Neuronal stem cell (in vitro differentiated cells): ENCODE results near the gene SPACA9. TPM values are rescaled to one million over a fixed set of nuclear protein-coding genes. Genes with fewer than 3 reads are reported as not detected.
A peak's percentile ranks its signal among the peaks of the same experiment; 100 is the strongest.

Source experiments
- DNase-seq: peaks from one replicate; pipeline ENCODE4 v3.0.0-alpha.2; 2013; ENCODE audit warnings: low spot score
- H2AFZ ChIP-seq: one replicate; pipeline ENCODE4 v1.6.1; 2013; ENCODE audit warnings: mild to moderate bottlenecking, low read length, inconsistent platforms
- H2AK5ac ChIP-seq: 2 replicates; pipeline ENCODE4 v1.6.1; 2013; ENCODE audit warnings: low read depth, mild to moderate bottlenecking, inconsistent platforms, low read length, moderate library complexity, mixed read lengths
- H2BK120ac ChIP-seq: 2 replicates; pipeline ENCODE4 v1.6.1; 2013; ENCODE audit warnings: low read depth, mild to moderate bottlenecking, inconsistent platforms, low read length, moderate library complexity, mixed read lengths
- H2BK12ac ChIP-seq: one replicate; pipeline ENCODE4 v1.6.1; 2013; ENCODE audit warnings: low read length, inconsistent platforms
- H2BK15ac ChIP-seq: 2 replicates; pipeline ENCODE4 v1.6.1; 2013; ENCODE audit warnings: mild to moderate bottlenecking, low read length, inconsistent platforms, mixed read lengths
- H2BK5ac ChIP-seq: one replicate; pipeline ENCODE4 v1.6.1; 2013; ENCODE audit warnings: inconsistent platforms, mild to moderate bottlenecking, low read length, moderate library complexity
- H3K14ac ChIP-seq: one replicate; pipeline ENCODE4 v1.6.1; 2013; ENCODE audit warnings: low read length, inconsistent platforms
- H3K18ac ChIP-seq: 2 replicates; pipeline ENCODE4 v1.6.1; 2013; ENCODE audit warnings: low read length, inconsistent platforms
- H3K23ac ChIP-seq: 2 replicates; pipeline ENCODE4 v1.6.1; 2013; ENCODE audit warnings: low read depth, mild to moderate bottlenecking, mixed read lengths, low read length, inconsistent platforms; ENCODE audit not compliant: poor library complexity
- H3K27ac ChIP-seq: replicated peaks from 3 replicates; pipeline ENCODE4 v1.5.1; 2013; ENCODE audit warnings: low read length, inconsistent platforms
- H3K27me3 ChIP-seq, 3 experiments: 2 replicates each; pipeline ENCODE4 v1.6.1; 2013; ENCODE audit warnings: low read length in 3 of 3, mild to moderate bottlenecking in 2 of 3, inconsistent platforms in 1 of 3, low read depth in 1 of 3, mixed read lengths in 1 of 3, moderate library complexity in 1 of 3; ENCODE audit not compliant: control insufficient read depth in 3 of 3, insufficient read depth in 3 of 3
- H3K36me3 ChIP-seq, 2 donors: replicated peaks in 1 of 2; 2 replicates each; pipeline ENCODE4 v1.6.1; 2013; ENCODE audit warnings: low read length in 2 of 2; ENCODE audit not compliant: control insufficient read depth in 2 of 2, insufficient read depth in 2 of 2
- H3K4ac ChIP-seq: 2 replicates; pipeline ENCODE4 v1.6.1; 2013; ENCODE audit warnings: inconsistent platforms, mild to moderate bottlenecking, low read length, moderate library complexity
- H3K4me1 ChIP-seq, 2 donors: 1 replicate in 1 of 2; 2 replicates in 1 of 2; pipeline ENCODE4 v1.6.1; 2013; ENCODE audit warnings: low read length in 2 of 2, low read depth in 1 of 2; ENCODE audit not compliant: control insufficient read depth in 2 of 2, insufficient read depth in 1 of 2
- H3K4me2 ChIP-seq: one replicate; pipeline ENCODE4 v1.6.1; 2013; ENCODE audit warnings: mild to moderate bottlenecking, low read length, inconsistent platforms; ENCODE audit not compliant: insufficient read depth, poor library complexity, severe bottlenecking
- H3K4me3 ChIP-seq, 2 donors: 2 replicates each; pipeline ENCODE4 v1.5.1; 2013; ENCODE audit warnings: low read length in 2 of 2, mild to moderate bottlenecking in 2 of 2, inconsistent platforms in 1 of 2, moderate library complexity in 1 of 2
- H3K79me1 ChIP-seq: one replicate; pipeline ENCODE4 v1.6.1; 2013; ENCODE audit warnings: low read depth, mild to moderate bottlenecking, inconsistent platforms, low read length, moderate library complexity
- H3K9ac ChIP-seq: one replicate; pipeline ENCODE4 v1.6.1; 2013; ENCODE audit warnings: mild to moderate bottlenecking, low read depth, low read length, inconsistent platforms; ENCODE audit not compliant: poor library complexity
- H3K9me3 ChIP-seq, 2 donors: replicated peaks in 1 of 2; 2 replicates each; pipeline versions ENCODE3 to v1.6.1; 2013; ENCODE audit warnings: low read length in 2 of 2, mild to moderate bottlenecking in 2 of 2, inconsistent platforms in 1 of 2, low read depth in 1 of 2, mixed read lengths in 1 of 2, moderate library complexity in 1 of 2; ENCODE audit not compliant: control insufficient read depth in 2 of 2, insufficient read depth in 1 of 2
- H4K8ac ChIP-seq: one replicate; pipeline ENCODE4 v1.6.1; 2013; ENCODE audit warnings: low read depth, mild to moderate bottlenecking, inconsistent platforms, low read length, moderate library complexity
- H4K91ac ChIP-seq: one replicate; pipeline ENCODE4 v1.6.1; 2013; ENCODE audit warnings: low read length, low read depth, mild to moderate bottlenecking, inconsistent platforms; ENCODE audit not compliant: poor library complexity
- WGBS, 2 donors: extraction: QIAGEN DNeasy Blood & Tissue Kit; methylation state at CpG; one replicate each; pipeline ENCODE4 v1.1.7; 2013; ENCODE audit warnings: missing lambda C conversion rate in 2 of 2, mixed read lengths in 1 of 2; ENCODE audit not compliant: insufficient read length in 2 of 2, insufficient replicate concordance in 1 of 2; ENCODE audit errors: extremely low coverage in 2 of 2; 5-methylcytosine and 5-hydroxymethylcytosine counted together
- polyA plus RNA-seq, 2 experiments: library from polyadenylated mRNA; stranded (reverse); fragments of 200-250 nt; gene quantifications; one replicate each; pipeline ENCODE4 v1.2.3, GENCODE V29; 2013

SPACA9 gene
- polyA plus RNA-seq (2013, experiment 1 of 2), result 10.3 TPM
- 10.5 TPM for polyA plus RNA-seq (2013, experiment 2 of 2)

- Histone ChIP-seq H2AK5ac (no peak within 1 kb of the TSS), H3K4me3 (peak within 1 kb of the TSS; percentile 90), H4K8ac (no peak within 1 kb of the TSS), H2BK5ac (no peak within 1 kb of the TSS), H3K36me3 (no peaks in the 10 kb centered on the region), H3K4me2 (peak within 1 kb of the TSS; percentile 73), H2BK15ac (no peak within 1 kb of the TSS), H3K79me1 (no peaks in the 10 kb centered on the region), H3K14ac (no peak within 1 kb of the TSS), H3K4ac (no peak within 1 kb of the TSS), H3K27me3 (peaks cover 0 to 7% (median 0%) of the 10 kb centered on the region in 3 experiments), H4K91ac (no peak within 1 kb of the TSS), H3K18ac (peak within 1 kb of the TSS; percentile 89), H3K9me3 (no peaks in the 10 kb centered on the region), H3K4me1 (peaks cover 2 to 11% of the 10 kb centered on the region in 2 donors), H3K9ac (peak within 1 kb of the TSS; percentile 94), H3K27ac (no peak within 1 kb of the TSS), H2BK12ac (no peak within 1 kb of the TSS), H2BK120ac (no peak within 1 kb of the TSS), H3K23ac (peak within 1 kb of the TSS; percentile 31), H2AFZ (peak within 1 kb of the TSS; percentile 98)
- peak; percentile 46 for DNase-seq
- WGBS, 2 donors, result no CpG with 5 or more reads among the region's 42 CpGs
These were observed at the start of gene SPACA9 for GRCh38 chr9:132878695-132879456. SPACA9 (plus strand) TSS chr9:132878898; CDS start chr9:132883948, 5,050 bp downstream.

GRCh38 chr9:132832171-132832881 lies 46.4 kb upstream of the SPACA9 start:
- no peak overlapping the region for H2BK120ac ChIP-seq
- no peak overlapping the region for H2AK5ac ChIP-seq
- no peak overlapping the region for H2AFZ ChIP-seq
- H3K27me3 ChIP-seq, result peaks cover 0 to 8% (median 0%) of the 10 kb centered on the region in 3 experiments
- no peak overlapping the region for H3K23ac ChIP-seq
- no peak overlapping the region for H2BK15ac ChIP-seq
- no peak overlapping the region for H2BK12ac ChIP-seq
- peaks cover 15% of the 10 kb centered on the region in 2 donors for H3K4me1 ChIP-seq
- no CpG with 5 or more reads among the region's 9 CpGs for WGBS, 2 donors
- no peak overlapping the region for H4K91ac ChIP-seq
- DNase-seq, result no peak
- H3K4me3 ChIP-seq, result no peak overlapping the region
- no peak overlapping the region for H3K14ac ChIP-seq
- no peaks in the 10 kb centered on the region for H3K79me1 ChIP-seq
- H3K9me3 ChIP-seq, result no peaks in the 10 kb centered on the region
- H3K18ac ChIP-seq, result peak overlapping the region; percentile 61
- no peak overlapping the region for H4K8ac ChIP-seq
- H3K27ac ChIP-seq, result no peak overlapping the region
- H3K4me2 ChIP-seq, result no peak overlapping the region
- H3K4ac ChIP-seq, result no peak overlapping the region
- H3K9ac ChIP-seq, result no peak overlapping the region
- H3K36me3 ChIP-seq, result no peaks in the 10 kb centered on the region
- H2BK5ac ChIP-seq, result no peak overlapping the region

GRCh38 chr9:132833550-132834121 lies 45.1 kb upstream of the SPACA9 start:
- peaks cover 0 to 8% (median 0%) of the 10 kb centered on the region in 3 experiments for H3K27me3 ChIP-seq
- H3K36me3 ChIP-seq, result no peaks in the 10 kb centered on the region
- peak overlapping the region; percentile 21 for H3K18ac ChIP-seq
- peaks cover 15% of the 10 kb centered on the region in 2 donors for H3K4me1 ChIP-seq
- no peak overlapping the region for H2BK15ac ChIP-seq
- no peak overlapping the region for H2AK5ac ChIP-seq
- H2BK12ac ChIP-seq, result no peak overlapping the region
- no peak overlapping the region for H3K9ac ChIP-seq
- H4K8ac ChIP-seq, result no peak overlapping the region
- no peak overlapping the region for H3K4me2 ChIP-seq
- no peak overlapping the region for H3K23ac ChIP-seq
- no CpG with 5 or more reads among the region's 24 CpGs for WGBS, 2 donors
- H3K27ac ChIP-seq, result peak overlapping the region; percentile 39
- H4K91ac ChIP-seq, result no peak overlapping the region
- H2BK120ac ChIP-seq, result no peak overlapping the region
- no peak overlapping the region for H3K14ac ChIP-seq
- no peak overlapping the region for H2BK5ac ChIP-seq
- no peaks in the 10 kb centered on the region for H3K79me1 ChIP-seq
- no peaks in the 10 kb centered on the region for H3K9me3 ChIP-seq
- H2AFZ ChIP-seq, result peak overlapping the region; percentile 85
- DNase-seq, result no peak
- peak overlapping the region in 1 of 2 donors; percentile 25 for H3K4me3 ChIP-seq
- no peak overlapping the region for H3K4ac ChIP-seq

- Histone ChIP-seq H2BK12ac (no peak overlapping the region), H3K27ac (no peak overlapping the region), H3K4me2 (no peak overlapping the region), H2BK120ac (no peak overlapping the region), H3K4me1 (peaks cover 15 to 17% of the 10 kb centered on the region in 2 donors), H3K14ac (no peak overlapping the region), H2AFZ (peak overlapping the region; percentile 85), H3K4ac (no peak overlapping the region), H3K18ac (no peak overlapping the region), H3K9me3 (no peaks in the 10 kb centered on the region), H2BK15ac (no peak overlapping the region), H4K8ac (no peak overlapping the region), H3K23ac (no peak overlapping the region), H3K79me1 (no peaks in the 10 kb centered on the region), H3K27me3 (peaks cover 0 to 8% (median 0%) of the 10 kb centered on the region in 3 experiments), H3K4me3 (no peak overlapping the region), H2AK5ac (no peak overlapping the region), H2BK5ac (no peak overlapping the region), H4K91ac (no peak overlapping the region), H3K9ac (no peak overlapping the region), H3K36me3 (no peaks in the 10 kb centered on the region)
- WGBS, 2 donors, result no CpG with 5 or more reads among the region's 7 CpGs
- no peak for DNase-seq
These were observed 44.4 kb upstream of the SPACA9 start for GRCh38 chr9:132834343-132834742.
